Measurements from ENCODE around the gene OGDH. TPM values are rescaled to one million over a fixed set of nuclear protein-coding genes. Genes with fewer than 3 reads are reported as not detected.

The OGDH gene
- total RNA-seq, 1 donor from 2014 or later = 105 TPM

DNA sequence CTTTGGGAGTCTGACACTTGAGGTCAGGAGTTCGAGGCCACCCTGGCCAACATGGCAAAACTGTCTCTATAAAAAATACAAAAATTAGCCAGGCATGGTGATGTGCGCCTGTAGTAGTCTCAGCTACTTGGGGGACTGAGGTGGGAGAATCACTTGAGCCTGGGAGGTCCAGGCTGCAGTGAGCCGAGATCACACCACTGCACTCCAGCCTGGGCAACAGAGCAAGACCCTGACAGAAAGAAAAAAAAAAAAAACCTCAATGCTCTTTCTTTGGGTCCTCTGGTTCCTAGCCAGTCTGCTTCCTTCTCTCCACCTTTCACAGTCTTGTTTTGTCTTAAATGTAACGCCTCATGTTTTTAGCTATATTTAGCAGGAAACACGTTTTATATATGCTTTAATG lies 9.4 kb downstream of the OGDH start:
- Mint-ChIP-seq H3K4me3 (ENCODE audit: low read depth) (no peak overlapping the region), H3K27ac (peak overlapping the region; percentile 49), H3K4me1 (ENCODE audit: low read depth) (peaks cover 52% of the 10 kb centered on the region), H3K36me3 (ENCODE audit: low read depth) (peaks cover 31% of the 10 kb centered on the region), H3K9me3 (no peaks in the 10 kb centered on the region), H3K27me3 (ENCODE audit: low read depth) (no peaks in the 10 kb centered on the region)
- no peak for DNase-seq (ENCODE audit: low spot score)
- intact Hi-C loops (cut with micrococcal nuclease) = loop anchor here (5.0 kb wide), 1 partner anchor 122 kb away; no protein-coding TSS in a partner anchor

DNA sequence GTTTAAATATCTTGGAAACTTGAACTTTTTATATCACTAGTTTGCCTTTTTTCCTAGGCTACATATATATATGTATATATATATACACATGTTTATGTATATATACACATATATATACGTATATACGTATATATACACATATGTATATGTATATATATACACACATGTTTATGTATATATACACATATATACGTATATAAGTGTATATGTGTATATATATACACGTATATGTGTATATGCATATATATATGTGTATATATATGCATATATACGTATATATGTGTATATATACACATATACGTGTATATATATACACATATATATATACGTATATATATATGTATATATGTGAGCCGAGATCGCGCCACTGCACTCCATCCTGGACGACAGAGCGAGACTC lies 10.1 kb downstream of the OGDH start:
- Mint-ChIP-seq H3K27ac (no peak overlapping the region), H3K27me3 (ENCODE audit: low read depth) (no peaks in the 10 kb centered on the region), H3K4me1 (ENCODE audit: low read depth) (peaks cover 58% of the 10 kb centered on the region), H3K4me3 (ENCODE audit: low read depth) (no peak overlapping the region), H3K9me3 (no peaks in the 10 kb centered on the region), H3K36me3 (ENCODE audit: low read depth) (peaks cover 37% of the 10 kb centered on the region)
- intact Hi-C loops (cut with micrococcal nuclease) = loop anchor here (5.0 kb wide), 1 partner anchor 121 kb away; no protein-coding TSS in a partner anchor
- no peak for DNase-seq (ENCODE audit: low spot score)

GRCh38 chr7:44617225-44617890 lies 10.9 kb downstream of the OGDH start:
- Mint-ChIP-seq H3K27me3 (ENCODE audit: low read depth) (no peaks in the 10 kb centered on the region), H3K9me3 (no peaks in the 10 kb centered on the region), H3K36me3 (ENCODE audit: low read depth) (peaks cover 37% of the 10 kb centered on the region), H3K27ac (peak overlapping the region; percentile 91), H3K4me1 (ENCODE audit: low read depth) (peaks cover 60% of the 10 kb centered on the region), H3K4me3 (ENCODE audit: low read depth) (peak overlapping the region; percentile 10)
- intact Hi-C loops (cut with micrococcal nuclease) = loop anchor here (1.0 to 5.0 kb wide), 4 partner anchors 11 to 120 kb away; partner anchors contain the start of gene OGDH
- no peak for DNase-seq (ENCODE audit: low spot score)

DNA sequence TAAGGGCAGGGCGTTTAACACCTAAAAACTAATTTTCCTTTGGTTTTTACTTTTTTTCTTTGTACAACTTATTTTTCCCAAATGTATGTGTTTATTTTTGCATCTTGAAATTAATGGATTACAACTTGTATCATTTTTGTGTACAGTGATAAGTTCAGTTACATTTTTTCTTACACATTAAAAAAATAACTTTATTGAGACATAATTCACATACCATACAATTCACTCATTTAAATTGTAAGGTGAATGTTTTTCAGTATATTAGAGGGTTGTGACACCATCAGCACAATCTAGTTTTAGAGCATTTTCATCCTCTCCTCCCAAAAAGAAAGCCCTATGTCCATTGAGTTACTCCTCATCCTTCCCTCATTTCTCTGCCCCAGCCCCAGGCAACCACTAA lies 11.6 kb downstream of the OGDH start:
- Mint-ChIP-seq H3K9me3 (no peaks in the 10 kb centered on the region), H3K27ac (peak overlapping the region; percentile 91), H3K4me1 (ENCODE audit: low read depth) (peaks cover 66% of the 10 kb centered on the region), H3K4me3 (ENCODE audit: low read depth) (peak overlapping the region; percentile 28), H3K27me3 (ENCODE audit: low read depth) (no peaks in the 10 kb centered on the region), H3K36me3 (ENCODE audit: low read depth) (peaks cover 42% of the 10 kb centered on the region)
- DNase-seq (ENCODE audit: low spot score) = no peak
- intact Hi-C loops (cut with micrococcal nuclease) = loop anchor here (5.0 kb wide), 1 partner anchor 119 kb away; no protein-coding TSS in a partner anchor

DNA sequence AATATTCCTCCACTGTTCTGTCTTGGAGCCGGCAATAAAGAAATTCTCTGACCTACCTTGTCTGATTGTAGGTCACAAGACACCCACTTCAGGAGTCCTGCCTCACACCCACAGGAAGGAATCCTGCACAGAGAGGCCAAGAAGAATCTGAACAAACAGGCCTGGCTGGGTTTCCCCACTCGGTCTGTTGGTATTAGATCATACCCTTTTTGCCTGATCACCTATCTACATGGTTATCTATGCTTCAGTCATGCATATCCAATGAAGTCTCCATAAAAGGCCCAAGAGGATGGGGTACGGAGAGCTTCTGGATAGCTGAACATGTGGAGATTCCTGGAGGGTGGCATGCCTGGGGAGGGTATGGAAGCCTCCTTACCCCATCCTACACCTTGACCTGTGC lies 12.3 kb downstream of the OGDH start:
- peak overlapping the region; percentile 91 for H3K27ac Mint-ChIP-seq
- peaks cover 72% of the 10 kb centered on the region for H3K4me1 Mint-ChIP-seq (ENCODE audit: low read depth)
- H3K36me3 Mint-ChIP-seq (ENCODE audit: low read depth) = peaks cover 45% of the 10 kb centered on the region
- no peaks in the 10 kb centered on the region for H3K9me3 Mint-ChIP-seq
- DNase-seq (ENCODE audit: low spot score) = no peak
- intact Hi-C loops (cut with micrococcal nuclease) = loop anchor here (5.0 kb wide), 1 partner anchor 119 kb away; no protein-coding TSS in a partner anchor
- H3K4me3 Mint-ChIP-seq (ENCODE audit: low read depth) = no peak overlapping the region
- no peaks in the 10 kb centered on the region for H3K27me3 Mint-ChIP-seq (ENCODE audit: low read depth)

DNA sequence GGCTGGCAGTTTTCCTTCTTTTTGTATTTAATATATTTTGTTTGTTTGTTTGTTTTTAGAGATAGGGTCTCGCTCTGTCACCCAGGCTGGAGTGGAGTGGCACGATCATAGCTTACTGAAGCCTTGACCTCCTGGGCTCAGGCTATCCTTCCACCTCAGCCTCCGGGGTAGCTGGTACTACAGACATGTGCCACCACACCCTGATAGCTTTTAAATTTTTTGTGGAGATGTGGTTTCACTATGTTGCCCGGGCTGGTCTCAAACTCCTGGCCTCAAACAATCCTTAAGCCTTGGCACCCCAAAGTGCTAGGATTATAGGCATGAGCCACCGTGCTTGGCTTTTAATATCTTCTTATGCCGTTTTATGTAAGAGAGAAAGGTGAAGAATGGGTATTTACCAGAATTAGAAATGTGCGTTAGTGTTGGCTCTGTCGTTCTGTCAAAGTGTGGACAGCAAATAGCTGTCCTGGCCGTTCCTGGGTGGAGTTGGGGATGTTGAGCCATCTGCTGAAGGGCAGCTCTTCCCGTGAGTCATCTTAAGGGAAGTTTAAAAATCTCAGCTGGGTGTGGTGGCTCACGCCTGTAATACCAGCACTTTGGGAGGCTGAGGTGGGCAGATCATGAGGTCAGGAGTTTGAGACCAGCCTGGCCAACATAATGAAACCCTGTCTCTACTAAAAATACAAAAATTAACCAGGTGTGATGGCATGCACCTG lies 14.8 kb downstream of the OGDH start:
- Mint-ChIP-seq H3K4me3 (ENCODE audit: low read depth) (no peak overlapping the region), H3K27me3 (ENCODE audit: low read depth) (no peaks in the 10 kb centered on the region), H3K27ac (peak overlapping the region; percentile 22), H3K36me3 (ENCODE audit: low read depth) (peaks cover 54% of the 10 kb centered on the region), H3K4me1 (ENCODE audit: low read depth) (peaks cover 79% of the 10 kb centered on the region), H3K9me3 (no peaks in the 10 kb centered on the region)
- no peak for DNase-seq (ENCODE audit: low spot score)
- intact Hi-C loops (cut with micrococcal nuclease) = no loop called here

- intact Hi-C loops (cut with micrococcal nuclease) = loop anchor here (1.0 kb wide), 1 partner anchor 12 kb away; no protein-coding TSS in a partner anchor
- Mint-ChIP-seq H3K4me3 (ENCODE audit: low read depth) (no peak overlapping the region), H3K36me3 (ENCODE audit: low read depth) (peaks cover 59% of the 10 kb centered on the region), H3K27ac (peak overlapping the region; percentile 21), H3K27me3 (ENCODE audit: low read depth) (no peaks in the 10 kb centered on the region), H3K9me3 (no peaks in the 10 kb centered on the region), H3K4me1 (ENCODE audit: low read depth) (peaks cover 81% of the 10 kb centered on the region)
- DNase-seq (ENCODE audit: low spot score) = no peak
Observed at GRCh38 chr7:44621750-44622103, 15.3 kb downstream of the OGDH start.

DNA sequence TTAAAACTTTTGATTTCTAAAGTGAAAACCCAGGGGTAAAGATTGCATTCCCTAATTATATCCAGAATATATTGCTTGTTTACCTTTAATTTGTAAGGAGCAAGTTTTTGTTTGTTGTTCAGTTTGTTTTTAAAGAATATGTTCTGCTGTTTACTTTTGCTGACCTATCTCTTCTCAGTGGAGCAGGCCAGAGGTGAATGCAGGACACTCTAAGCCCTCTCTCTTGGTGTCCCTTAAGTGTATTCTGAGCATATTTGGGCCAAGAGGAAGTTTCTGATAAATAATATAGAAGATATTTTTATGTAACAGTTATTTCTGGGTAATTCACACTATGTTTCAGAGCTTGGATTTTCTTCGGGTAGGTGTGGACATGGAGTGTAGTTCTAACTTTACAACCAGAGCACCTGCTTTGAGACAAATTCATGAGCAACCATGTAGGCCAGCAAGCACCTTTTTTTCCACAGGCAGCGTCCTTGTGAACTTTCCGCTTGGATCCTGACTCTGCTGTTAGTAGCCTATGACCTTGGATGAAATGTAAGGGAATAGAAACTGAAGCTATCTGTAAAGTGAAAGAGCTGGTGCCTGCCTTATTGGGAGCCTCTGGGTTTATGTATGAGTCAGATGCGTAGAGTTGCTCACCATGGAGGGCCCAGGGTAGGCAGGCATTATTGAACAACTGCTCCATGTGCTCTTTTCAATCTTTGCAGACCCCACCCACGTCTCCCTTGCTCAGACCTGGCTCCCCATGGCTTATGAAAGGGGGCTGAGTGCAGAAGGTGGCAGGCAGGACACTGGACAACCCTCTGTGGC lies 16.1 kb downstream of the OGDH start:
- intact Hi-C loops (cut with micrococcal nuclease) = loop anchor here (1.0 kb wide), 1 partner anchor 11 kb away; no protein-coding TSS in a partner anchor

DNA sequence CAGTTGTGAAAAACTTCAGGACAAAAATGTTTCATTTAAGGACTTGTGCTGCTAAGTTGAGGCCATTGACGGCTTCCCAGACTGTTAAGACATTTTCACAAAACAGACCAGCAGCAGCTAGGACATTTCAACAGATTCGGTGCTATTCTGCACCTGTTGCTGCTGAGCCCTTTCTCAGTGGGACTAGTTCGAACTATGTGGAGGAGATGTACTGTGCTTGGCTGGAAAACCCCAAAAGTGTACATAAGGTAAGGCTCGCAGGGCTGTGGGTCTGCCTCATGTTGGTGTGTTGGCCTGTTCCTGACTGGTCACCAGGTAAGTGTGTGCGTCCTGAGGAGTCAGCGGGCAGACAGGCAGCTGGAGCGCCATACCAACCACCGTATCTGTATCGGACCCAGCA lies 17.9 kb downstream of the OGDH start:
- H3K9me3 Mint-ChIP-seq = no peaks in the 10 kb centered on the region
- no peak for DNase-seq (ENCODE audit: low spot score)
- peaks cover 62% of the 10 kb centered on the region for H3K36me3 Mint-ChIP-seq (ENCODE audit: low read depth)
- peaks cover 58% of the 10 kb centered on the region for H3K4me1 Mint-ChIP-seq (ENCODE audit: low read depth)
- intact Hi-C loops (cut with micrococcal nuclease) = loop anchor here (2.0 kb wide), 1 partner anchor 18 kb away; the partner anchor contains the start of gene OGDH
- H3K27me3 Mint-ChIP-seq (ENCODE audit: low read depth) = no peaks in the 10 kb centered on the region
- H3K27ac Mint-ChIP-seq = peak overlapping the region; percentile 78
- H3K4me3 Mint-ChIP-seq (ENCODE audit: low read depth) = no peak overlapping the region

More for the DNA sequence above, 16.1 kb downstream of the OGDH start:
- Mint-ChIP-seq H3K9me3 (no peaks in the 10 kb centered on the region), H3K4me3 (ENCODE audit: low read depth) (peak overlapping the region; percentile 57), H3K27ac (peak overlapping the region; percentile 91), H3K4me1 (ENCODE audit: low read depth) (peaks cover 74% of the 10 kb centered on the region), H3K27me3 (ENCODE audit: low read depth) (no peaks in the 10 kb centered on the region), H3K36me3 (ENCODE audit: low read depth) (peaks cover 61% of the 10 kb centered on the region)
- no peak for DNase-seq (ENCODE audit: low spot score)

DNA sequence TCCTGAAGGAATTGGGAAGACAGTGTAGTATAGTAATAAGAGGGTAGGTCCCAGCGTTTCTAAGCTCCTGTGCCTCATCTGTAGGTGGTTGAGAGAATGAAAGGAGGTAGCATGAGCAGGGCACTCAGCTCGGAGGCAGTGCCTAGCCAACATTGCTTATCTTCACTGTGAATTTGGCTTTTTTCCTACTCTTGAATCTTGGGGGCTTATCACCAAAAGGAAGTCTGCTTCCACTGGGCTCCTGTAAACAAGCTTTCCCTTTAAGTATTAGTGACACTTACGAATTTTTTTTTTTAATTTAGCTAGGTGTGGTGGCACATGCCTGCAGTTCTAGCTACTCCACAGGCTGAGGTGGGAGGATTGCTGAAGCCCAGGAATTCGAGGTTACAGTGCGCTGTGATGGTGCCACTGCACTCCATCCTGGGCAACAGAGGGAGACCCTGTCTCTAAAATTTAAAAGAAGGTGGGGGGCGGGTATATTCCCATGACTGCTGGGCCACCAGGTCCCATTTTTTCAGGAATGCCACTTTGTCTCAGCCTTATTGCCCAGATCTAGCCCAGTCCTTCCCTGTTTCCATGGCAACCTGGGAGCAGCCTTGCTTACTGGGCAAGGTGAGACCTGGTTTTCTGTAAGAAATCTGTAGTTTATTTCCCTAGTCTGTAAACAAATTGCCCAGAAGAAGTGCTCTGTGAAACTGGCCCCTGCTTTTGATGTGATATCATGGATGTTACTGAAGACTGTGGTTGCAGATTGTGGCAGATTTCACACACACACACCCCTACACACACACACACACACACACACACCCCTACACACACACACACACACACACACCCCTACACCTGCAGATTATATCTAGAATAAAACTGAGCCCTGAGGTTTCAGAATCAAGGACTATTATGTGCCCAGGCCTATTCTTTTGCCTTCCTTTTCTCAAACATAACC lies 19.4 kb downstream of the OGDH start:
- Mint-ChIP-seq H3K4me1 (ENCODE audit: low read depth) (peaks cover 62% of the 10 kb centered on the region), H3K27me3 (ENCODE audit: low read depth) (no peaks in the 10 kb centered on the region), H3K27ac (peak overlapping the region; percentile 24), H3K36me3 (ENCODE audit: low read depth) (peaks cover 62% of the 10 kb centered on the region), H3K9me3 (no peaks in the 10 kb centered on the region), H3K4me3 (ENCODE audit: low read depth) (no peak overlapping the region)
- intact Hi-C loops (cut with micrococcal nuclease) = loop anchor here (2.0 kb wide), 1 partner anchor 19 kb away; the partner anchor contains the start of gene OGDH
- no peak for DNase-seq (ENCODE audit: low spot score)

DNA sequence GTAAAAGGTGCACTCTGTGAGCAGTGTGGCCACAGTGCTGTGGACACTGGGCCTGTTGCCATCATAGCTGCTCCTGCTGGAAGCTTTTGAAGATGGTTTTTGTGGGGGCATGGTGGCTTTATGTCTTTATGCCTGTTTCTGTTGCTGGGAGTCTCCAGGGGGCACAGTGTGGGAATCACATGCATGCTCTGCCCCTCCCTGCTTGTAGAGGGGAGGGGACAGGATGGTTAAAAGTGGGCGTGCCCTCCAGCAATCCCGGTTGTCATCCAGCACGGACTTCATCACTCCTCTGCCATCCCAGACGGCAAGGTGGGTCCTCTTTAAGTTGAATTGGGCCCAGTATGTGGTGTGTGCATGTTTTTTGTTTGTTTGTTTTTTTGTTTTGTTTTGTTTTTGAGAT lies 20.2 kb downstream of the OGDH start:
- no peak for DNase-seq (ENCODE audit: low spot score)
- Mint-ChIP-seq H3K27ac (no peak overlapping the region), H3K36me3 (ENCODE audit: low read depth) (peaks cover 64% of the 10 kb centered on the region), H3K27me3 (ENCODE audit: low read depth) (no peaks in the 10 kb centered on the region), H3K4me1 (ENCODE audit: low read depth) (peaks cover 64% of the 10 kb centered on the region), H3K4me3 (ENCODE audit: low read depth) (no peak overlapping the region), H3K9me3 (no peaks in the 10 kb centered on the region)
- intact Hi-C loops (cut with micrococcal nuclease) = no loop called here

All from activated T-helper 2 cell treated with anti-CD3 and anti-CD28 coated beads, Interferon-gamma antibody, Interleukin-2, Interleukin-4, amounts not matched to agents 10 μg/mL and 5 μg/mL and 100 μg/mL, durations not matched to agents 14 hours and 24 hours and 36 hours (primary cell).